HEK293T (cell line): ENCODE data around the gene NME7.

Experiments
- CTCF ChIA-PET: fragments of 350-600 bp; formaldehyde crosslinking; extraction: SDS; loops from one replicate; lab custom pipeline; 2021; ENCODE audit warnings: antibody characterized with exemption, inconsistent platforms; lab: Yijun Ruan, JAX
- POLR2A ChIA-PET: fragments of 350-600 bp; formaldehyde crosslinking; extraction: SDS; loops from one replicate; lab custom pipeline; 2020; ENCODE audit warnings: antibody characterized with exemption, inconsistent platforms; lab: Yijun Ruan, JAX
- DNase-seq: peaks from one replicate; pipeline ENCODE4 v3.0.0; 2012; ENCODE audit warnings: mixed read lengths; ENCODE audit errors: extremely low spot score
- ARNT ChIP-seq: fragments of 450-650 bp; IDR thresholded peaks from 2 replicates; pipeline ENCODE4 v1.6.1; 2017; ENCODE audit warnings: mild to moderate bottlenecking
- BHLHE40 ChIP-seq: fragments of 450-650 bp; IDR thresholded peaks from 2 replicates; pipeline ENCODE4 v1.6.1; 2016; ENCODE audit warnings: mild to moderate bottlenecking, moderate library complexity, borderline replicate concordance
- CTBP1 ChIP-seq: fragments of 450-650 bp; IDR thresholded peaks from 2 replicates; pipeline ENCODE4 v1.6.1; 2016; ENCODE audit warnings: borderline replicate concordance
- ELF4 ChIP-seq: fragments of 450-650 bp; IDR thresholded peaks from 2 replicates; pipeline ENCODE4 v1.6.1; 2017; ENCODE audit warnings: antibody characterized with exemption
- FOXA1 ChIP-seq: fragments of 450-650 bp; IDR thresholded peaks from 2 replicates; pipeline ENCODE4 v1.6.1; 2016; ENCODE audit warnings: mild to moderate bottlenecking
- FOXK2 ChIP-seq: fragments of 450-650 bp; IDR thresholded peaks from 2 replicates; pipeline ENCODE4 v1.6.1; 2016; ENCODE audit warnings: mild to moderate bottlenecking
- FOXM1 ChIP-seq: fragments of 450-650 bp; IDR thresholded peaks from 2 replicates; pipeline ENCODE4 v1.6.1; 2017; ENCODE audit warnings: mild to moderate bottlenecking, borderline replicate concordance
- HDGF ChIP-seq: fragments of 450-650 bp; IDR thresholded peaks from 2 replicates; pipeline ENCODE4 v1.6.1; 2017; ENCODE audit warnings: antibody characterized with exemption, borderline replicate concordance
- L3MBTL2 ChIP-seq: fragments of 450-650 bp; conservative IDR thresholded peaks from 2 replicates; pipeline ENCODE4 v1.6.1; 2016; ENCODE audit warnings: mild to moderate bottlenecking
- LEF1 ChIP-seq: fragments of 450-650 bp; IDR thresholded peaks from 2 replicates; pipeline ENCODE4 v1.6.1; 2017; ENCODE audit warnings: mild to moderate bottlenecking, borderline replicate concordance
- NFRKB ChIP-seq: fragments of 450-650 bp; IDR thresholded peaks from 2 replicates; pipeline ENCODE4 v1.6.1; 2016; ENCODE audit warnings: mild to moderate bottlenecking, moderate library complexity
- SP1 ChIP-seq: fragments of 450-650 bp; IDR thresholded peaks from 2 replicates; pipeline ENCODE4 v1.6.1; 2017
- SUZ12 ChIP-seq: fragments of 450-650 bp; IDR thresholded peaks from 2 replicates; pipeline ENCODE4 v1.6.1; 2016; ENCODE audit warnings: mild to moderate bottlenecking
- TARDBP ChIP-seq: fragments of 450-650 bp; IDR thresholded peaks from 2 replicates; pipeline ENCODE4 v1.6.1; 2016
- ZNF384 ChIP-seq: fragments of 450-650 bp; IDR thresholded peaks from 2 replicates; pipeline ENCODE4 v1.6.1; 2016
- TF ChIP-seq, protein P1 (sequence below): fragments of 450-650 bp; IDR thresholded peaks from 2 replicates; pipeline ENCODE4 v1.6.1; 2016

Gene NME7

GRCh38 chr1:169117014-169117413 lies 250.6 kb downstream of the NME7 start:
- ChIA-PET POLR2A (interaction anchor here (2.4 kb wide), 1 partner anchor 9 kb away, joined by 8 read pairs; no protein-coding TSS in a partner anchor), CTCF (interaction anchor here (1.8 kb wide), 1 partner anchor 9 kb away, joined by 5 read pairs; no protein-coding TSS in a partner anchor)
- no peak for DNase-seq
- no peak for TF ChIP-seq ARNT
- TF ChIP-seq FOXK2 = no peak
- TF ChIP-seq CTBP1 = no peak
- no peak for TF ChIP-seq ZNF384
- no peak for TF ChIP-seq LEF1
- no peak for TF ChIP-seq HDGF
- TF ChIP-seq FOXM1 = no peak
- no peak for TF ChIP-seq SUZ12
- TF ChIP-seq NFRKB = no peak
- TF ChIP-seq FOXA1 = no peak
- TF ChIP-seq TARDBP = no peak

DNA sequence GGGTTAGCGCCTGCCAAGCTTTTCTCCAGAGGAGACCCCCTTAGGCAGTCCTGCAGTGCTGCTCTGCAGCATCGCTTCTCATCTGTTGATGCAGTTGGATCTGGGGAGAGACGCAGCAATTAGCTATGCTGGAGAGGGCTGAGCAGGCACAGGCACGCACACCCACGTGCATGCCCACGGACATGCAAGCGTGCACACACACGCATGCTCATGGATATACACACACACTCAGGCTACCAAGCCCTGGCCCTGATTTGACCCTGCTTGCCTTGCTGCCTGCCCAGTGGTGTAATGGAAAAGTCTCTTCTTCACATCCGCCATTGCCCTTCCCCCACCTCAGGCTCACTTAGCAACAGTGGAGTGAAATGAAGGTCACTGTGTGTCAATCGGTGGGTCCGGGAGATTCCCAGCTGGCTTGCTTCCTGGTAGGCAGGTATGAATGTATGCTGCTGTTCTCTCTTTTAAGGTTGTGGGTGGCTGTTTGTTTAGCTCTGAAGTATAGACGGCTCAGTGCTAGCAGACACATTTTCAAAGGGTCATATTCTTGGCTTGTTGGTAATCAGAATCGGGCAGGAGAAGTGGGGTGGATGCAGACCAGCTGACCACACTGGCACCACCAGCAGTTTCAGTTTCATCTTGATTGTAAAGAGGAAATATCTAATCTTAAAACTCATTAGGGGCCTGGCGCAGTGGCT lies 251.6 kb downstream of the NME7 start:
- DNase-seq = no peak
- POLR2A ChIA-PET = no interaction called here
- TF ChIP-seq CTBP1 (no peak), LEF1 (no peak), L3MBTL2 (no peak), BHLHE40 (no peak)
- CTCF ChIA-PET = no interaction called here

- CTCF ChIA-PET = interaction anchor here (0.7 kb wide), 1 partner anchor 39 kb away, joined by 4 read pairs; no protein-coding TSS in a partner anchor
- TF ChIP-seq, protein P1, sequence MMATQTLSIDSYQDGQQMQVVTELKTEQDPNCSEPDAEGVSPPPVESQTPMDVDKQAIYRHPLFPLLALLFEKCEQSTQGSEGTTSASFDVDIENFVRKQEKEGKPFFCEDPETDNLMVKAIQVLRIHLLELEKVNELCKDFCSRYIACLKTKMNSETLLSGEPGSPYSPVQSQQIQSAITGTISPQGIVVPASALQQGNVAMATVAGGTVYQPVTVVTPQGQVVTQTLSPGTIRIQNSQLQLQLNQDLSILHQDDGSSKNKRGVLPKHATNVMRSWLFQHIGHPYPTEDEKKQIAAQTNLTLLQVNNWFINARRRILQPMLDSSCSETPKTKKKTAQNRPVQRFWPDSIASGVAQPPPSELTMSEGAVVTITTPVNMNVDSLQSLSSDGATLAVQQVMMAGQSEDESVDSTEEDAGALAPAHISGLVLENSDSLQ = no peak
- TF ChIP-seq NFRKB (no peak), FOXK2 (no peak), ZNF384 (no peak), ARNT (no peak), LEF1 (no peak), HDGF (no peak), BHLHE40 (no peak), SP1 (no peak), CTBP1 (no peak), TARDBP (no peak), SUZ12 (no peak), FOXM1 (no peak), FOXA1 (no peak)
- no peak for DNase-seq
- POLR2A ChIA-PET = no interaction called here
Measured at GRCh38 chr1:169113613-169114119, 253.9 kb downstream of the NME7 start.

DNA sequence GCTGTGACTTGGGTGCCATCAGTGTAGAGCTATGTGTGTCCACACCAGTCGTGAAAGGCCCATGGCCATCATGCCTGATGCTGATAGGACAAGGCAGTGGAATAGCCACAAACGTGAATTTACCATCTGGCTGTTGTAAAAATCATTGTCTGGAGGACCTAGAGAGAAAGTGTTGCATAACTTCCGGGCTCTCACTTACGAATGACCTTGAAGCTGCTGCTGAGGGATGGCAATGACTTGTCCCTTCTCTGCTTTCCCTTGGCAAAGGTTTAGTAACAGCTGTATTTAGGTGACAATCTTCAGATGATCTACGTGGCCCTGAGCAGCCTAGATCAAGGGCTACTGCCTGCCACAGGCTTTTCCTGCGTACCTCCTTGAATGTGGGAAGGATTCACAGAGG lies 255.4 kb downstream of the NME7 start:
- no peak for DNase-seq
- ChIA-PET POLR2A (no interaction called here), CTCF (no interaction called here)
- TF ChIP-seq, protein P1 = no peak
- TF ChIP-seq FOXM1 = no peak
- no peak for TF ChIP-seq LEF1
- no peak for TF ChIP-seq NFRKB
- TF ChIP-seq BHLHE40 = no peak
- TF ChIP-seq FOXK2 = no peak
- TF ChIP-seq CTBP1 = no peak
- TF ChIP-seq ARNT = no peak
- TF ChIP-seq FOXA1 = no peak
- TF ChIP-seq L3MBTL2 = no peak
- no peak for TF ChIP-seq SP1
- no peak for TF ChIP-seq HDGF
- TF ChIP-seq ELF4 = no peak
- no peak for TF ChIP-seq ZNF384
- TF ChIP-seq TARDBP = no peak
- TF ChIP-seq SUZ12 = no peak

DNA sequence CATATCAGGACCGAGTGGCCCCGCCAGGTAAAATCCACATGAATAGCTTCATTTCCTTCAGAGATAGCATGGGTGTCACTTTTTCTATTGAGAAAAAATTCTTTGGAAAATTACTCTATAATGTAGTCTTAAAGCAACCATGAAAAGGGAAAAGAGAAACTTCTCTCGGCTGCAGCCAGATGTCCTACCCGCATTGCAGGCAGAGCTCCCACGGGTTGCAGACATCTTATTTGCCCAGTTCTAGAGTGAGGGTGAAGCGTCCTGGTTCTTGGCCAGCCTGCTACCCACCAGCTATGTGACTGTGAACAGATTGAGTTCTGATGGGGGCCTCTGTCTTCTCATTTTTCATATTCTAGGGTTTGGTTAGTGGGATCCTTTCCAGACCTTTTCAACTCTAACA lies 256.1 kb downstream of the NME7 start:
- CTCF ChIA-PET = interaction anchor here (0.6 kb wide), 1 partner anchor 15 kb away, joined by 10 read pairs; no protein-coding TSS in a partner anchor
- POLR2A ChIA-PET = no interaction called here
- TF ChIP-seq BHLHE40 (no peak), TARDBP (no peak), ZNF384 (no peak), FOXA1 (no peak), LEF1 (no peak), SP1 (no peak), NFRKB (no peak), L3MBTL2 (no peak), ELF4 (no peak), SUZ12 (no peak), FOXM1 (no peak), ARNT (no peak)
- TF ChIP-seq, protein P1 = no peak
- DNase-seq = no peak

DNA sequence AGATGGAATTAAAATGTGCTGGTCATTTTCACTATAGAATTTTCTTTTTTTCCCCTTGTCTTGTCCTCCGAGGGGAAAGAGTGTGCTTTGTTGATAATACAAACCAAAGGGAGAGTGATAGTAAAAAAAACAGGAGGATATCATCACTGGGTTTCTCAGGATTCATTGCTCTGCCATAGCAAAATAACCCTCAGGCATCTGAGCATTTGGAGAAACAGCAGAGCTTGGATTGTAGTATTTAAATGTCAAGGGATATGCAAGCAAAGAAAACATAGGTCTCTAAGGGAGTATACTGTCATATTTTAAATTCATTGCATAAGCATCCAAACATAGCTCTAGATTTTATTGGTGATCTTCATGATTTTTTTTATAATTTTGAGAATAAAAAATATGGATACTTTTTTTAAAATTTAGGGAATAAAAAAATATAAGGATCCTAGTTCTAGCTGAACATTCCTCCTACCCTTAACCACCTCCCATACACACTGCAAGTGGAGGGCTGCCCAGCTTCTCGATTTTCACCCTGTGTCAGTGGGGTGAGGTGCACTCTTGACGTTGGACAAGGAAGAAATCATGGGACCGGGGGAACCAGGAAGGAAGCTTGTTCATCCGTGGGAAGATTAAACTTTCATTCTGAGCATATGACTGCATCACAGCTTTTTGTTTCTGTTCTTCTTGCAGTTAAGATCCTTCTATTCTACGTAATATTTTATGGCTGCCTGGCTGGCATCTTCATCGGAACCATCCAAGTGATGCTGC lies 256.7 kb downstream of the NME7 start:
- ChIA-PET POLR2A (no interaction called here), CTCF (interaction anchor here (0.6 kb wide), 1 partner anchor 16 kb away, joined by 10 read pairs; no protein-coding TSS in a partner anchor)
- no peak for TF ChIP-seq ZNF384
- TF ChIP-seq SP1 = no peak
- no peak for TF ChIP-seq NFRKB
- no peak for TF ChIP-seq ELF4
- no peak for TF ChIP-seq FOXM1
- TF ChIP-seq BHLHE40 = no peak
- no peak for TF ChIP-seq LEF1
- no peak for TF ChIP-seq HDGF
- no peak for TF ChIP-seq CTBP1
- TF ChIP-seq TARDBP = no peak
- no peak for TF ChIP-seq SUZ12
- no peak for TF ChIP-seq FOXA1
- no peak for TF ChIP-seq ARNT
- DNase-seq = no peak
